NCI-H2171 treated with DMSO at 0.1 percent for 48 hours (cell line): ENCODE data around the gene TMEM269.
A peak's percentile ranks its signal among the peaks of the same experiment; 100 is the strongest.
"Not testable (repeated sequence)": the region's sequence is repeated elsewhere in the genome, so short reads cannot be mapped to it uniquely, and the experiment has no call there.

Experiments used
- DNase-seq: peaks from one replicate; lab custom pipeline; 2025; lab: John Stamatoyannopoulos, UW

TMEM269 gene

GRCh38 chr1:42748021-42748420, 36.8 kb upstream of the TMEM269 start:
- DNase-seq, result no peak

GRCh38 chr1:42748461-42749410, 36.1 kb upstream of the TMEM269 start:
- DNase-seq, result no peak

DNA sequence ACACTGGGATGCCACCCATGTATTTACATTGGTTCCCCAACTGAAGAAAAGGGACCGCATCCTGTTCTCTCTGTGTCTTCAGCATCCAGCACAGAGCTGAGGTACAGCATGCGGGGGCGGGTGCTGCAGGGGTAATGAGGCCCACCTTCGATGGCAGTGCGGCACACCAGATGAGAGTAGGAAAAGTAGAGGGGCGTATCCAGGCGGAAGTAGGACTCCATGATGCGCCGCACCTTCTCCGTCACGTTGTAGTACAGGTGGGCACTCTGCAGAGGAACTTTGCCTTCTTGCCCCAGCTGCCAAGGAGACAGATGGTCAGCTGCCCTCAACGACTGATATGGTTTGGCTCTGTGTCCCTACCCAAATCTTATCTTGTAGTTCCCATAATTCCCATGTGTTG, 34.8 kb upstream of the TMEM269 start:
- no peak for DNase-seq

DNA sequence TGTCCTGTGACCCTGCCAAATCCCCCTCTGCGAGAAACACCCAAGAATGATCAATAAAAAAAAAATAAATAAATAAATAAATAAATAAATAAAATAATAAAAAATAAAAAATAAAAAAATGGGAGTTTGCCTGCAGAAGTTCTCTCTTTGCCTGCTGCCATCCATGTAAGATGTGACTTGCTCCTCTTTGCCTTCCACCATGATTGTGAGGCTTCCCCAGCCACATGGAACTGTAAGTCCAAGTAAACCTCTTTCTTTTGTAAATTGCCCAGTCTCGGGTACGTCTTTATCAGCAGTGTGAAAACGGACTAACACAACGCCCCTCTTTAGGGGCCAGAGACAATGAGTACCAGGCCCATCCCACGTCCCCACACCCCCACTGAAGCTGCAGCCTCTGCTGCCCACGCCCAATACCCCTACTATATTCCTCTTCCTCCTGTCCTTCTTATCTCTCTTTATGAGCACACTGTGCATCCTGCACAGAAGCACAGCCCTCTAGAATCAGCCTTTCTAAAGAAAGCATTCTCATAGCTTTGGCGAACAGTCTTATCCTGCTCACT, 33.2 kb upstream of the TMEM269 start:
- not testable (repeated sequence) for DNase-seq

- no peak for DNase-seq
These were observed 32.5 kb upstream of the TMEM269 start for GRCh38 chr1:42752284-42752683.

DNA sequence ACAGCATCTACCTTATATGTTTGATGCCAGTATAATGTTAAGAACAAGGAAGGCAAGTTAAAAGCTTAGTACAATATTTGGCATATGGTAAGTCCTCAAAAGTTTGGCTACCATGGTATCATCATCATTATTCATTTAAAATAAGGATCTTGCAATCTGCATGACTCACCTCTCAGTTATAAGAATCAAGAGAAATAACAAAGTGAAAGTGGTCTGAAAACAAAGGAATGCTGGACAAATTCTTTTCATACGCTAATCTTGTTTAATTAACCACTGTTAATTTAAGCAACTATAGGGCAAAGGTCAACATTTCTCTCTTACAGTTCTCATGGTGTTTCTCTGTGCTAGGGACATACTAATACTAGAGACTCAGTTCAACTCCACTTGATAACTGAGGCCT, 31.7 kb upstream of the TMEM269 start:
- DNase-seq, result no peak

GRCh38 chr1:42756956-42757891, 27.6 kb upstream of the TMEM269 start:
- peak; percentile 79 for DNase-seq

- DNase-seq, result no peak
These were observed 26.9 kb upstream of the TMEM269 start for GRCh38 chr1:42757892-42758275.

DNA sequence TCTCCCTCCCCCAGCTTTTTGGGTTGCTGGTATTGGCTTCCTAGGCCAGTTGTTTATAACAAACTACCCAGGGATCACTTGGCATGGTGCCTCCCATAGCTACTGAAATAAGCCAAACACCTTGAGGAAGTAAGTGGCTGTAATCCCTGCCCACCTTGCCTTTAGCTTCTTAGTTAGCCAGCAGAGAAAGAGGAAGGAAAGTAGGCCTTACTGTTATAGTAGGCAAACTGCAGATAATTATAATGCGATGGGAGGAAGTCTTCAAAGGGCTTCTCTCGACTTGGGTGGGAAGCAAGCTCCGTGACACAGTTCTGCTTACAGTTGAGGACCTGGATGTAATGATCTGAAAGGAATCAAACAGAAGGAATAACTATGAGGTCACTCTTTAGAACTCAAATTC, 26.1 kb upstream of the TMEM269 start:
- DNase-seq, result no peak

DNA sequence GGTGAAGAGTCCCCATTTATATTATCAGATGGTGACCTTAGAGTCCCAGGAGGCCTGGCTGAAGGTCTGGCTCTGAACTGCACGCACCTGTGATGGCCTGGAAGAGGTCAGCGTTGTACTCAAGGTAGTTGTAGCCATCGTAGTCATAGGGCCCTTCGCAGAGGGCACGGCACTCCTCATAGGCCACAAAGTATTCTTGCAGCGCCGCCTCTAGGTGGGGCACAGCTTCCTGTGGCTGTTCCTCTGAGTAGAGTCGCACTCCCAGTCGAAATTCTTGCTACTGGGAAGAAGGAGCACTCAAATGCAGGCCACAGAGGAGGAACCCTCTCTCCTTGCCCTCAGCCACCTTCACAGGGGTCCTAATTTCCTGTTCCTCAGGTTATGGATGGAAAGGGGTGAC, 25.7 kb upstream of the TMEM269 start:
- no peak for DNase-seq

DNA sequence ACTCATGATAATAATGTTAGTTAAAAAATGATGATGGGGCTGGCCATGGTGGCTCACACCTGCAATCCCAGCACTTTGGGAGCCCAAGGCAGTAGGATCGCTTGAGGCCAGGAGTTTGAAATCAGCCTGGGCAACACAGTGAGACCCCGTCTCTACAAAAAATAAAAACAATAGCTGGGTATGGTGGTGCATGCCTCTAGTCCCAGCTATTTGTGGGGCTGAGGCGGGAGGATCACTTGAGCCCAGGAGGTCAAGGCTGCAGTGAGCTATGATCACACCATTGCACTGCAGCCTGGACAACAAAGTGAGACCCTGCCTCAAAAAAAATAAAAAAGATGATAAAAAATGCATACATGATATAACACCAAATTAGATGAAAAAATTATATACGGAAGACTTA, 23.2 kb upstream of the TMEM269 start:
- DNase-seq, result no peak

DNA sequence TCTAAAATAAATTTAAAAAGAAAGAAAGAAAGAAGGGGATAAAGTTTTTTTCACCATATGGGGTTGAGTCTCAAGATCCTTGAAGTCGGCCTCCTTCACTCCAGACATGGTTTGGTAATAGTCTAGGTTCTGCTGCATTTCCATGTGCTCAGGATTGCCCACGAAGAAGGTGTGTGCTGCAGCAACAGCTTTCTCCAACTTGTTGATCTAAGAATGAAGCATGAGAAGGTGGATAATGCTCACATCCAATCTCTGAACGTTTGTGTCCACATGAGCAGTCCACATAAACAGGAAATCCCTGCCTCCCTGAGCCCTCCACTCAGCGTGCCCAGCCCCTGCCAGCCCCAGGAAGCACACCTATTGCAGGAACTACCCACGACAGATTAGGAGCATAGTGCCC, 22.5 kb upstream of the TMEM269 start:
- no peak for DNase-seq

DNA sequence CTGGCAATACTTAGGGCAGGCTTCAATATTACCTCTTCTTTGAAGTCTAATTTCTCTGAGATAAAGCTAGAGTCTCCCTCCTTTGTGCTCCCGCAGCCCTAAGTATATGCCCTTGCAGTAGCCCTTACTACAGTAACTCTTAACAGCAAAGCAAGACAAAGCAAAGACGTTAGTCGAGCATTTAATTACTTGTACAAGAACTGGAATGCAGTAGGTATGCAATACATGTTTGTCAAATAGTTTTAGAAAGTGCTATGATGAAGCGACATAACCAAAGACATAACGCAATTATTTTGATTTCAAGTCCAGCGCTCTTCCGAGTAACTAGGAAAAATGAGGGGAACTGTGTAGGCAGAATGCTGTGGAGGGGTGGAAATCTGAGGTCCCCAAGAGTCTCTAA, 19.5 kb upstream of the TMEM269 start:
- DNase-seq, result no peak

DNA sequence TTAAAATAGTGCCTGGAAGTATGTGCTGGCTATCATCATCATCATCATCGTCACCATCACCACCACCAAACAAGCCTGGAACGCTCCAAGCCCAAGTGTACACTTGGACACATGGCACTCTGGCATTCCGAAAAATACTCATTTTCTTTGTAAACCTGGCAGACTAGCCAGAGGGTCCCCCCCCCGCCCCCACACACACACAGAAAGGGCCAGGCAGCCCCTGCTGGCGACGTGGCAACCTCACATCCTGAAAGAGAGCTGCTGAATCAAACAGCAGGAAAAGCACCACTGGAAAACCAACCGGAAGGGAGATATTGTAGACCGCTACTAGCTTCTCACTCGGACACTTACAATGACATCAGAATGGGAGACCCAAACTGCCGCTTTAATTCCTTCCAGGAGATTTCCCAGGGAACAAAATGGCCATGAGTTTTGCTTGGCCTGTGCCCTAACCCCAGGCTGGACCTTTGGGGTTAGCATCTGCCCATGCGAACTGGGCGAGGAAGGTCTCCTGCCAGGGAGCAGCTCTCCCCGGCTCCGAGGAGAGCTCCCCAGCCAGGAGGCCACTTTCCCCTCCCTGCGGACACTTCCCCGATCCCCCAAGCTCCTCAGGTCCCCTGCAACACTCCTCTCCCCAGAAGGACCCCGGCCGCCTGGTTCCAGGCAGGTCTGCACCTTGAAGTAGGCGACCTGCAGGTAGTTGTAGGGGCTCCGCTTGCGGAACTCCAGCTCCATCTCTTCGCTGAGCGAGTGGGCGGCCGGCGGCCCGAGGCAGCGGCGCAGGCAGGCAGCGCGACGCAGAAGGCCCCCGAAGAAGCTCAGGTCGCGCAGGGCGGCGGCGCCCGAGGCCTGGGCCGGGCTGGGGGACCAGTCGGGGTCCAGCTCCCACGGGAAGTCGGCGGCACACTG, 18.7 kb upstream of the TMEM269 start:
- DNase-seq, result peak; percentile 51

GRCh38 chr1:42766741-42767509, 17.9 kb upstream of the TMEM269 start, which contains the start of the genes C1orf50 and P3H1:
Gene C1orf50, plus strand, starts transcription at chr1:42767249. Its CDS starts 63 bp downstream, at chr1:42767312.
Gene P3H1, minus strand, starts transcription at chr1:42767028. Its CDS starts 57 bp downstream, at chr1:42766971.
- peak; percentile 98 for DNase-seq

DNA sequence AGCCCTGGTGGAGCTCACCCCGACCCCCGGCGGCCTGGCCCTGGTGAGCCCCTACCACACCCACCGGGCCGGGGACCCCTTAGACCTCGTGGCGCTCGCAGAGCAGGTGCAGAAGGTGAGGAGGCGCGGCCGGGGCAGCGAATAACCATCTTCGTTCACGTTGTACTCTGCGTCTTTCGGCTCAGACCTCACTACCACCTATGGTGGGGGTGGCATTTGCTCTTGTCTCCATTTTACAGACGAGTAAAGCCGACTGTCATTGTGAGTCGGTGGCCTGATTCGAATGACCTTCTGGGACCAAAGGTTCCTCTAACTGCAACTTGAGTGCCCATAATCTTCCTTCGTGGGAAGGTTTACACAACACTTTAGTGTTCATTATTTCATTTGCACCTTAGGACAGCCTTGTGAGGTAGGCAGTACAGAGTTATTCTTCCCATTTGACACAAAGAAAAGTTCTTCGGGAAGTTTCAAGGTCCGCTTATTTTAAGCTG, 17.2 kb upstream of the TMEM269 start:
- no peak for DNase-seq

GRCh38 chr1:42768172-42768571, 16.6 kb upstream of the TMEM269 start:
- no peak for DNase-seq

DNA sequence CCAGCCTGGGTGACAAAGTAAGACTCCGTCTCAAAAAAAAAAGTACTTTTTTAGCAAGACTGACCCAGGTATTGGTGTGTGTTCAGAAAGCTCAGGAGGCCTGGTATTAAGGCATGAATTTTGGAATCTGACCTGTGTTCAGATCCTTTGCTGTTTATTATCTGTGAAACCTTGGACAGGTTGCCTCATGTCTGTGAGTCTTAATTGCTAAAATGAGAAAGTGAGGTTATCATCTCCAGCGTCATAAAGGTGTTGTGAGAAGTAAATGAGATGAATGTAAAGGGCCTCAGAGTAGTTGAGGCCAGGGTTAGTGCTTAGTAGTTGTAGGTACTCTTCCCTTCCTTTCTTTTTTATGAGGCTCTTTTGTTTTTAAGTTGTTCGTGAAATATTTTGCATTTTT, 15.0 kb upstream of the TMEM269 start:
- DNase-seq, result no peak

DNA sequence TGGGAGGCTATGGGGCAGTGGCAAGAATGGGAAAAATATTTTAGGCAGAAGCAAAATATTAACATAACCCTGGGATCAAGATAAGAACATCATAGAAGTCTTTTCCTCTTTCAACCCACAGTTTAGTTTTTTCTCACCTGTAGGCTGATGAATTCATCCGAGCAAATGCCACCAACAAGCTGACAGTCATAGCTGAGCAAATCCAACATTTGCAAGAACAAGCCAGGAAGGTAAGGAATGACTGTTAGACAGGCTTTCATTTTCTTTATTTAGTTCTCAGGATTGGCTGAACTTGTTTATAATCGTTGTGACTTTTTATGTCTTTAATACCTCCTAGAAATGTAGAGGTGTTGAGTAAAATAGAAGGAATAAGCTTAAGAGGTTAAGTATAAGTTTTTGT, 11.4 kb upstream of the TMEM269 start:
- no peak for DNase-seq

DNA sequence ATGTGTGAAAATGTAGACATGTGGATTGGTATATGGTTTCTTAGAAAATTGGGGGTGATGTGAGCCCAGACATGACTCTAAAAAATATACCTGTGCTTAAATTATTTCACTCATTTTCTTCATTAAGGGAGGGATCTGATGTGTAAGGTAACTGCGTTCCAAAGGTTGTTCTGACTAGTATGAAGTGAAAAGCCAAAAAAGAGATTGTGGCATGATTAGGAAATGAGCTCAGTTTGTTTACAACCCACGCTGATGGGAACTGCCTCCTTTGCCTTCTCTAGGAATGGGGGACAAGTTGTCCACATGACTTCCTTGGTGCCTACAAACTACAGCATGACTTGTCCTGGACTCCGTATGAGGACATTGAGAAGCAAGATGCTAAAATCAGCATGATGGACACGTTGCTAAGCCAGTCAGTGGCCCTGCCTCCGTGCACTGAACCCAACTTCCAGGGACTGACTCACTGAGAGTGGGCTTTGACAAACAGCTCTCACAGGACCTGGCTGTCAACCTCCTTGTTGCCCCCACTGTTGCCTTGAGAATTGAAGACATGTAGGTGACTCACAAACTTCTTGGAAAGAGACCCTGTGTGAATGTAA, 9.8 kb upstream of the TMEM269 start:
- no peak for DNase-seq
